HG02759 (cell line): ENCODE measurements around the gene IDI1.
A peak's percentile ranks its signal among the peaks of the same experiment; 100 is the strongest.
"Not testable (repeated sequence)": the region's sequence is repeated elsewhere in the genome, so short reads cannot be mapped to it uniquely, and the experiment has no call there.

Experiments used
- ATAC-seq: cut with Tn5 transposase; IDR thresholded peaks from one replicate; pipeline ENCODE4 v1.9.1; 2021; ENCODE audit warnings: mild to moderate bottlenecking, moderate library complexity; ENCODE audit not compliant: unreplicated experiment

The IDI1 gene

DNA sequence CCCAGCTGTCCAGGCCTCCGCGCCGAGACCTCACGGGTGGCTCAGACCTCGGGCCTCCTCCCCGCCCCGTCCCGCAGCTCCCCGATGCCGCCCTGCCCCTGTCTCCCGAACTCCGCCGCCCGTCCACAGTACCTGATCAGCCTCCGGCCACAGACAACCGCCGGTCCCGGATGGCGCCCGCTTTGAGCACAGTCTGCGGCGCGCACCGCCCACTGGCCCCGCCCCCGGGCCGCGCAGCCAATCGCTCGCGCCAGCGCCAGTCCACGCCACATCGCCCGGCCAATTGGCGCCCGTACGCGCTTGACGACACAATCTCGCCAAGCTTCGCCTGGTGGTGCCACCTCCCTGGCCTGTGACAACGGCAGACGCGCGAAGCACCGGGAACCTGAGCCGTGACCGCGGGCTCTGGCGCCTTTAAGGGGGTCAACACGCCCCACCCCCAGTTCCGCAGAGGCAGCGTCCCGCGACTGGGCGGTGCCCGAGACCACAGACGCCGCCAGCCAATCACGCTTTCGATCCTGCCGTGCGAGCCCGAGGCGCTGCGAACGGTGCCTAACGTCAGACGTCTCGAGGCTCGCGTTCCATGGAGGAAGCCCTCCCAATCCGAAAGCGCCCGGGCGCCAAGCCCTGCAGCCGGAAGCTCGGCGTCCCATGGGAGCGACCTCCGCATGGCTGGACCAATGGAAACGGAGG, at the start of gene IDI1:
Gene IDI1 (minus strand): TSS at position 388 of the 693 bp plus-strand sequence. CDS start 116 bp downstream, at position 272.
- ATAC-seq = peak; percentile 84

DNA sequence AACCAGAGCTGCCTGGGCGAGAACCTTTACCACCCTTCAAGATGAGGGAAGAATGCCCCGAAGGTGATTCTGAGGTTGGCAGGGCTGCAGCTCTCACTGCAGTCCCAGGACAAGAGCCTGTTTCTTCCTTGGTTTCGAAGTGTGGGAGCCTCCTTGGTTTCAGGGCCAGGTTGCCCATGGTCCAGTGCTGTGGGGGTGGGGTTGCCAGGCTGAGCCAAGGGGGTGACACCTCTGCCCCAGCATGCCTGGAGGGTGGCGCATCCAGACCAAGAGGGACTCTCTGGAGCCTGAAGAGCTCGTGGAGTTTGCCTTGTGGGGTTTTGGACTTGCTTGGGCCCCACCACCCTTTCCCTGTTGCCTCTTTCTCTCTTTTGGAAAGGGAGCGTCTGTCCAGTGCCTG, 48.5 kb upstream of the IDI1 start:
- ATAC-seq = no peak

GRCh38 chr10:1096287-1096889, 47.5 kb upstream of the IDI1 start:
- ATAC-seq = no peak

- no peak for ATAC-seq
Observed at GRCh38 chr10:1095498-1095897, 46.6 kb upstream of the IDI1 start.

- no peak for ATAC-seq
Observed at GRCh38 chr10:1094112-1095057, 45.5 kb upstream of the IDI1 start.

- no peak for ATAC-seq
Observed at GRCh38 chr10:1093696-1094095, 44.8 kb upstream of the IDI1 start.

- no peak for ATAC-seq
Observed at GRCh38 chr10:1090696-1091095, 41.8 kb upstream of the IDI1 start.

- no peak for ATAC-seq
Observed at GRCh38 chr10:1089017-1089689, 40.2 kb upstream of the IDI1 start.

DNA sequence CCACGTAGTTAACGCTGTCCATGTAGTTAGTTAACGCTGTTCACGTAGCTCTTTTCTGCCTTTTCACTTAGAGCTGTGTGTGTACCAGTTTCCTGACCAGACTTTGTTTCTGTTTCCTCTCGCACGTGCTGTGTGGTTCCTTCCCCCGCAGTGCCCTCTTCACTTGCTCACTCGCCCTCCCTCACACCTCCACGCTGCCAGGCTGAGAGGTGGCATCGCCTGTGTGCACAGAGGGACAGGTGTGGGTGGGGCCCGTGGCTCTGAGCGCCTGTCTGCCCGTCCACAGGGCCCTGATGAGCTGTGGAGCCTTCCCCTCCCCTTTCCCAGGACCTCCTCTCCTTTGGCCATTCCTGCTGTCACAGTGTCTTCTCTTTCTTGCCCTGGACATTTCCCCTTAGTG, 37.9 kb upstream of the IDI1 start:
- no peak for ATAC-seq

- no peak for ATAC-seq
Observed at GRCh38 chr10:1085258-1085657, 36.3 kb upstream of the IDI1 start.

DNA sequence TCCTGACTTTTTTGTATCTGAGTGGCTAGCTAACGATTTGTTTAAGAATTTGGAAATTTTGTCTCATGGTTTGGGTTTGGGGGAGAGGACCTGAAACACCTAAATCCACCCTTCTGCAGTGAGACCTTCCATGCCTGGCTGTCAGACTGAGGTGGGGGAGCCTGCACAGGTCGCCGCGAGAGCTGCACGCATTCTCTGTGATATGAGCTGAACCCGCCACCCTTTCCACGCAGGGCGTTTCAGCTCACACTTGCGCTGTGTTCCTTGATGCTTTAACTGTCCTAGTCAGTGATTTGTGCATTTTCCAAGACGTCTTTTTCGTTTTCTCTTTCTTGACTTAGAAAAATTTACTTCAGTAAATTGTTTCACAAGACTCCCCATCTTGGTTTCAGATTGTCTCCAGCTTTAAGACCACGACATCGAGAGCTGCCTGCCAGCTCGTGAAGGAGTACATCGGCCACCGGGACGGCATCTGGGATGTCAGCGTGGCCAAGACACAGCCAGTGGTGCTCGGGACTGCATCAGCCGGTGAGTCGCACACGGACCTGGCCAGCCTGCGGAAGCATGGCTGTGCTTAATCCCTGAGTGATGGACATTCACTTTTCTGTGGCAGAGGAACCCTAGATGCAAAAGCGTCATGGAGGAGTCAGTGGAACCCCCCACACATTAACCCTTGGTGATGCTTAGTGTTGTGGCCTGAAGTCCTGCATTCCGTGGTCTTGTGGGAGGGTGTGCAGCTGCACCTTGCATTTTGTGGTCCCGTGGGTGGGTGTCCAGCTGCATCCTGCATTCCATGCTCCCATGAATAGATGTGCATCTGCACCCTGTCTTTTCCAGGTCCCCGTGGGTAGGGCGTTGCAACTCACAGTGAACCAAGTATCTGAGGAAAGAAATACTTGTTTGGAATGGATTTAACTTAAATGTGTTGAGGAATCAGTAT, 35.4 kb upstream of the IDI1 start:
- ATAC-seq = no peak

GRCh38 chr10:1083581-1083980, 34.7 kb upstream of the IDI1 start:
- no peak for ATAC-seq

GRCh38 chr10:1078668-1079067, 29.7 kb upstream of the IDI1 start:
- ATAC-seq = no peak

DNA sequence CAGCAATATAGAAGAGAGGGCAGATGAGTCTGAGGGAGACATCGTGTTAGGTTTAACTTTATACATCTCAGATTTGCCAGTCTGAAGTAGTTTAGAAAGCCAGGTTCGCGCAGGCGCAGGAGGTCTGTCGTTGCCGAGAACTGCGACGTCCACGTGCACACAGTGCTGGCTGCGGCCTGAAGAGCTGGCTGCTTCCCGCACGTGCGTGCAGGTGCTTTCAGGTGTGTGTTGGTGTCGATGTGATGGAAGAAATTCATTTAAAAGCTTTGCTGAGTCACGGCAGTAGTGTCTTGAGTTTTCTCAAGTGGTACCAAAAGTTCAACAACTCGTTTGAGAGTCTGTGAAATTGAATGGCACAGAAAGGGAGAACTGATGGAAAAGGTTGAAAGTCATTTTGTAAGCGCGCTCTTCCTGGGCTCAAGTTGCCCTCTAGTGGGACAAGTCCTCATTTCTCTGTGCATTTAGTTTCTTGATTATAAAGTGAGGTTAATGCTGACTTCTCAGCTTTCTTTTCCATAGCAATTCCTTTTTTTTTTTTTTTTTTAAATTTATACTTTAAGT, 25.9 kb upstream of the IDI1 start:
- ATAC-seq = no peak

DNA sequence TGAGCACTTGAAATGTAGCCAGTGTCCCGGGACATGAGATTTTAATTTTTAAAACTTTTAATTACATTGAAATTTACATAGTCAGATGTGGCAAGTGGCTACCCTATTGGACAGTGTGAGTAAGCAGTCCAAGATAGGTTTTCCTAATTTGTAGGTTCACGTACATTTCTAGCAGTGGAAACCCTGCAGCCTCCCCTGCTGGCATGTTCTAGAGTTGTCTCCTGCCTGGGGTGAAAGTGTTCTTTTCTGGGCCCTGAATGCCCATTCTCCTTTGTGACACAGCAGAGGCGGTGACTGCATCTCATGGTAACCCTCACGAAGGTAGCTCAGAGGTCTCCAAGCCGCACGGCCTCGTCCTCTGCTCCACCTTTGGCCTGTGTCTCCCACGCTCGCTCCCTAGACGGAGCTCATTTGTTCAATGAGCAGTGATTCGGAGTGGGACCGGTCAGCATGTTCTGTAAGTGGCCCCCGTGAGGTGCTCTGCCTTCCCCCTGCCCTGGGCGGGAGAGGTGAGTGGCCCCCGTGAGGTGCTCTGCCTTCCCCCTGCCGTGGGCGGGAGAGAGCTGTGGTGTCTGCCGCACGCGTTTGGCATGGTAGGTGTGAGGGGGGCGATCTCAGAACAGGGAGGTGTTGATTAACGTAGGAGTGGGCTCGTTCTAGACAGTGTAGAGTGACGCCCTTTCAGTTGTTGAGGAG, 25.3 kb upstream of the IDI1 start:
- no peak for ATAC-seq

DNA sequence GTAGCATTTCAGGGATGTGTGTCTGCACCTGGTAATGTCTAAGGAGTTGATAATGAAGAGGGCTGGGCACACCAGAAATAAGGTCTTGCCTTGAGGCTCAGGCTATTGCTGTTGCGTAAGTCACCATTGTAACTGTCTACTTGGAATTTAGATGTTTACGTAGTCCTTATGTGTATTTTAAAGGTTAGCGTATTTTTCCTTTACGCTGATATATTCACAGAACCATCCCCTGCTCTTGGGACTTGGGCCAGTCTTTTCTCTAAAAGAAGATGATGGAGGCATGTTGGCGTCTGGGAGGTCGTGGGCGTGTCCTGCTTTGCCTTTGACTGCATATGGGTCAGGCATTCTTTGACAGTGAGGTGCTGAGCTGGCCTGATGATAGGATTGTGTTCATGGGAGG, 22.0 kb upstream of the IDI1 start:
- ATAC-seq = no peak

DNA sequence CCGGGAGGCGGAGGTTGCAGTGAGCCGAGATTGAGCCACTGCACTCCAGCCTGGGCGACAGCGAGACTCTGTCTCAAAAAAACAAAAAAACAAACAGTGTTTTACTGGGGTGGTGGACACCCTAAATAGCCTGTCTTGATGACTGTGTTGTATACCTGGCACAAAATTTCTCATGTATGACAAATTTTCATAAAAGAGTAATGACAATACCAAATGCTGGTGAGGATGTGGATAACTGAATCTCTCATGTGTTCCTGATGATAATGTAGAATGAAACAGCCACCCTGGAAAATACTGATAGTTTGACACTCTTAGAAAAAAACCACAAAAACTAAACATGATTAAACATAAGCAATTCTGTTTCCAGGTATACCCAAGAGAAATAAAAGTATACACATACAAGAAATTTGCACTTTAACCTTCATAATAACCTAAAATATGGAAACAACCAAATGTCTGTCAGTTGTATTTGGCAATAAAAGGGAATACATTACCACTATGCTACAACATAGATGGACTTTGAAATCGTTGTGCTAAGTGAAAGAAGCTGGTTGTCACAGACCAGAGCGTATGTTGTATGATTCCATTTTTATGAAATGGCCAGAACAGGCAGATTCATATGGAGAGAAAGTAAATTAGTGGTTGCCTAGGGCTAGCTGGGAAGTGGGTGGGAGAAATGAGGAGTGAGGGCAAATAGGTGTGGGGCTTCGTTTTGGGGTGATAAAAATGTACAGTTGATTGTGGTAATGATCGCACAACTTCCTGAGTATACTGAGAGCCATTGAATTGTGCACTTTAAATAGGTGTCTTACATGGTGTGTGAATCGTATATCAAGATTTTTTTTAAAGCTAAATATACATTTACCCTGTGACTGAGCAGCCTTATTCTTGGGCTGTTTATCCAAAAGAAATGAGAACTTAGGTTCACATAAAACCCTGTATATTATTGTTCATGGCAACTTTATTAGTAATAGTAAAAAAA, 19.8 kb upstream of the IDI1 start:
- ATAC-seq = no peak

DNA sequence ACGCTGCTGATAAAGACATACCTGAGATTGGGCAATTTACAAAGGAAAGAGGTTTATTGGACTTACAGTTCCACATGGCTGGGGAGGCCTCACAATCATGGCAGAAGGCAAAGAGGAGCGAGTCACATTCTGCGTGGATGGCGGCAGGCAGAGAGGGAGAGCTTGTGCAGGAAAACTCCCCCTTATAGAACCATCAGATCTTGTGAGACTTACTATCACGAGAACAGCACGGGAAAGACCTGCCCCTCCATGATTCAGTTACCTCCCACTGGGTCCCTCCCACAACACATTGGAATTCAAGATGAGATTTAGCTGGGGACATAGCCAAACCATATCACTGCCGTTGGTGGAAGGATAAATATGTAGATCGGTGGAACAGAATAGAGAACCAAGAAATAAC, 17.8 kb upstream of the IDI1 start:
- not testable (repeated sequence) for ATAC-seq
